ENCODE measurements around the gene PTPRN2.

DNA sequence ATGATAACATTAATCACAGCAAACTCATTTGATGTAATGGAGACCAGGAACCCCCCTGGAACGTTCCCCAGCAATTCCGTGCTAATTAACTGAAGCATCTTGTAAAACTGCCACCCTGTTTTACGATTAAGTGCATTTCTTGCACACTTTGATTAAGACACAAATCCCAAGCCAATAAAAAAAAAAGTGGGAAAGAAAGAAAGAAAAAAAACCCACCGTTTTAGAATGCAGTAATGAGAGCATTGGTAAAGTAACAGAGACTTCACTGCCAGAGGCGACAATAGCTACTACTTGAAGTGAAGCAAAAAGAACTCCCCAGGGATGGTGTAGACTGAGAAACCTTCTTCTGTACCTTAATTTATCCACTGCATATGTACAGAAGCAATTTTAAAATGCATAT is 616.1 kb downstream of the PTPRN2 start:
- TF ChIP-seq CTCF (IDR thresholded peaks at IDR 0.05; ENCODE audit: extremely low read depth in 1 of 2, insufficient read depth in 1 of 2, low read depth in 1 of 2, low read length in 2 of 2) (no peak), POLR2AphosphoS5 (IDR thresholded peaks at IDR 0.05; ENCODE audit: insufficient read depth, low read depth, low read length) (no peak), JUN (IDR thresholded peaks at IDR 0.05; ENCODE audit: borderline replicate concordance, insufficient read depth, insufficient read length, low read depth) (no peak), FOS (IDR thresholded peaks at IDR 0.05; ENCODE audit: borderline replicate concordance, insufficient read depth, low read length) (no peak), EZH2 (IDR thresholded peaks at IDR 0.05; ENCODE audit: borderline replicate concordance, low read depth, low read length, severe bottlenecking) (no peak), POLR2A (IDR thresholded peaks at IDR 0.05; ENCODE audit: low read depth, low read length) (no peak), MYC (IDR thresholded peaks at IDR 0.05; ENCODE audit: low read depth, low read length) (no peak)

Data from endothelial cell of umbilical vein (primary cell).